ENCODE data around the gene CEACAM3. TPM values are rescaled to one million over a fixed set of nuclear protein-coding genes. Genes with fewer than 3 reads are reported as not detected.

Gene CEACAM3
- total RNA-seq, 1 experiment from 2014 or later: not detected

DNA sequence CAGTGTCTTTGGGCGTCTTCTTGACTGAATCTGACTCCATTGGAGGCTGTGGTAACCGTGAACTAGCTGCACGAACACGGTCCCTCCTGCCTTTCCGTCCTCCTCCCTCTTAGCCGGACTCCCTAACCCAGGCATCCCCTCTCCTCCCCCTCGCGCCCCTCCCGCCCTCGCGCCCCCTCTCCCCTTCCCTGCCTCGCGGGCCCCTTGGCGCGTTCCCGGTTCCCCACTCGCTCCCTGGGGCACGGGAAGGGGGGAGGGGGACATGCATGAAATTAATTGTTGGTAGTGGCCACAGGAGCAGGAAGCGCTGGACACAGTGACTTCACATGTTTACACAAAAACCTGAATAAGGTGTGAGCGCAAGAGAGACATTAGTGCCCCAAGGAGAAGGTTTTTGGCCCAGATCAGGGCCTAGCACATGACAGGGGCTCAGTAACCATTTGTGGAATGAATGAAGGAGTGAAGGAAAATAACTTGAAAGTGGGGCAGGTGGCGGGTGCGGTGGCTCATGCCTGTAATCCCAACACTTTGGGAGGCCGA lies 48.7 kb downstream of the CEACAM3 start:
- H3K27me3 Mint-ChIP-seq (ENCODE audit: insufficient read depth, unreplicated experiment): peaks cover 50% of the 10 kb centered on the region
- H3K4me1 Mint-ChIP-seq (ENCODE audit: insufficient read depth, unreplicated experiment): no peaks in the 10 kb centered on the region
- H3K9me3 Mint-ChIP-seq (ENCODE audit: unreplicated experiment): peaks cover 11% of the 10 kb centered on the region
- H3K36me3 Mint-ChIP-seq (ENCODE audit: insufficient read depth, unreplicated experiment): no peaks in the 10 kb centered on the region
- H3K27ac Mint-ChIP-seq (ENCODE audit: low read depth, unreplicated experiment): no peak overlapping the region
- no peak for DNase-seq (ENCODE audit: unreplicated experiment)
- no peak for TF ChIP-seq CTCF (IDR thresholded peaks at IDR 0.05; ENCODE audit: unreplicated experiment)
- ChIA-PET CTCF (interaction anchor here (1.6 kb wide), 1 partner anchor 10 kb away, joined by 5 read pairs; no protein-coding TSS in a partner anchor), POLR2A (no interaction called here)
- no TSS peak for BruUV-seq (replicated peaks)
- H3K4me3 Mint-ChIP-seq (ENCODE audit: unreplicated experiment): no peak overlapping the region
- intact Hi-C loops (cut with micrococcal nuclease): no loop called here

- no TSS peak for BruUV-seq (replicated peaks)
- TF ChIP-seq CTCF (IDR thresholded peaks at IDR 0.05; ENCODE audit: unreplicated experiment): no peak
- ChIA-PET CTCF (interaction anchor here (0.7 to 2.6 kb wide), 3 partner anchors 11 to 83 kb away, joined by 3 to 12 read pairs (median 3); no protein-coding TSS in a partner anchor), POLR2A (no interaction called here)
- Mint-ChIP-seq H3K36me3 (ENCODE audit: insufficient read depth, unreplicated experiment) (no peaks in the 10 kb centered on the region), H3K27ac (ENCODE audit: low read depth, unreplicated experiment) (no peak overlapping the region), H3K4me1 (ENCODE audit: insufficient read depth, unreplicated experiment) (no peaks in the 10 kb centered on the region), H3K27me3 (ENCODE audit: insufficient read depth, unreplicated experiment) (peaks cover 52% of the 10 kb centered on the region), H3K9me3 (ENCODE audit: unreplicated experiment) (peaks cover 11% of the 10 kb centered on the region), H3K4me3 (ENCODE audit: unreplicated experiment) (no peak overlapping the region)
- DNase-seq (ENCODE audit: unreplicated experiment): no peak
- intact Hi-C loops (cut with micrococcal nuclease): no loop called here
Observed at GRCh38 chr19:41847351-41848105, 51.1 kb downstream of the CEACAM3 start.

GRCh38 chr19:41848666-41849065 lies 52.3 kb downstream of the CEACAM3 start:
- CTCF ChIA-PET: interaction anchor here (0.6 to 4.5 kb wide), 2 partner anchors 13 to 277 kb away, joined by 4 to 29 read pairs; no protein-coding TSS in a partner anchor

More at GRCh38 chr19:41848666-41849065, 52.3 kb downstream of the CEACAM3 start:
- Mint-ChIP-seq H3K9me3 (ENCODE audit: unreplicated experiment) (peaks cover 9% of the 10 kb centered on the region), H3K27me3 (ENCODE audit: insufficient read depth, unreplicated experiment) (peaks cover 54% of the 10 kb centered on the region), H3K27ac (ENCODE audit: low read depth, unreplicated experiment) (no peak overlapping the region), H3K4me1 (ENCODE audit: insufficient read depth, unreplicated experiment) (no peaks in the 10 kb centered on the region), H3K36me3 (ENCODE audit: insufficient read depth, unreplicated experiment) (no peaks in the 10 kb centered on the region), H3K4me3 (ENCODE audit: unreplicated experiment) (no peak overlapping the region)
- intact Hi-C loops (cut with micrococcal nuclease): no loop called here
- BruUV-seq (replicated peaks): no TSS peak
- DNase-seq (ENCODE audit: unreplicated experiment): no peak
- TF ChIP-seq CTCF (IDR thresholded peaks at IDR 0.05; ENCODE audit: unreplicated experiment): no peak
- POLR2A ChIA-PET: interaction anchor here (0.6 kb wide), 1 partner anchor 12 kb away, joined by 4 read pairs; the partner anchor contains the start of gene RPS19
